Measurements from ENCODE around the gene ENPP3. TPM values are rescaled to one million over a fixed set of nuclear protein-coding genes. Genes with fewer than 3 reads are reported as not detected.

The ENPP3 gene
- total and polyA plus RNA-seq, 2 of the 13 experiments (the other 11 are each of a cell fraction or from before 2014, with no cell fraction given): 40.0 to 75.4 TPM

GRCh38 chr6:131754715-131755567 lies 117.8 kb downstream of the ENPP3 start (continued):
- peak in 1 of 2 experiments; percentile 81; a peak in 2 of 4 replicates for TF ChIP-seq REST (IDR thresholded peaks at IDR 0.05; ENCODE audit: borderline replicate concordance in 1 of 2, low read depth in 1 of 2, low read length in 2 of 2)
- peak; percentile 93 for TF ChIP-seq NKX3-1 (CRISPR knock-in tag; IDR thresholded peaks at IDR 0.05)
- TF ChIP-seq DBP (CRISPR knock-in tag; IDR thresholded peaks at IDR 0.05; ENCODE audit: not compliant biosample characterization): no peak
- peak; percentile 87; the same call in 1 of the 2 replicates for TF ChIP-seq ZNF280D (CRISPR knock-in tag; IDR thresholded peaks at IDR 0.05)
- peak; percentile 38; the same call in 1 of the 2 replicates for TF ChIP-seq STAT5B (CRISPR knock-in tag; IDR thresholded peaks at IDR 0.05)
- TF ChIP-seq ZMYM3 (CRISPR knock-in tag; IDR thresholded peaks at IDR 0.05): peak; percentile 79; the same call in 1 of the 2 replicates
- TF ChIP-seq KAT8 (CRISPR knock-in tag; IDR thresholded peaks at IDR 0.05): peak; percentile 76
- no peak for TF ChIP-seq ATF7 (IDR thresholded peaks at IDR 0.05)
- TF ChIP-seq ATF7 (CRISPR knock-in tag; IDR thresholded peaks at IDR 0.05): peak; percentile 51; the same call in 1 of the 2 replicates
- peak; percentile 31; the same call in 1 of the 2 replicates for TF ChIP-seq ZFP37 (CRISPR knock-in tag; IDR thresholded peaks at IDR 0.05; ENCODE audit: borderline replicate concordance)
- TF ChIP-seq KAT7 (CRISPR knock-in tag; IDR thresholded peaks at IDR 0.05; ENCODE audit: borderline replicate concordance): no peak
- TF ChIP-seq ZNF337 (CRISPR knock-in tag; IDR thresholded peaks at IDR 0.05; ENCODE audit: borderline replicate concordance, low read depth): peak; percentile 36; the same call in 1 of the 2 replicates
- no peak for TF ChIP-seq ZNF678 (CRISPR knock-in tag; IDR thresholded peaks at IDR 0.05)
- TF ChIP-seq ETV5 (CRISPR knock-in tag; IDR thresholded peaks at IDR 0.05; ENCODE audit: borderline replicate concordance): peak; percentile 99
- no peak for TF ChIP-seq ZNF260 (CRISPR knock-in tag; IDR thresholded peaks at IDR 0.05; ENCODE audit: borderline replicate concordance, low read depth)
- TF ChIP-seq HNF1B (CRISPR knock-in tag; IDR thresholded peaks at IDR 0.05): peak; percentile 97
- peak; percentile 91 for TF ChIP-seq HOMEZ (CRISPR knock-in tag; IDR thresholded peaks at IDR 0.05; ENCODE audit: low read depth)
